WTC11 (cell line): ENCODE measurements around the gene APOL1. TPM values are rescaled to one million over a fixed set of nuclear protein-coding genes. Genes with fewer than 3 reads are reported as not detected.

ENCODE experiments used
- ATAC-seq: fragments of 200-7000 bp; cut with Tn5 transposase; 2 replicates; pipeline ENCODE4 v1.10.0; 2021; ENCODE audit warnings: mild to moderate bottlenecking, moderate library complexity
- CTCF ChIA-PET: fragments of 300-600 bp; sonication (Branson Sonifier 250); formaldehyde crosslinking; loops from one replicate; lab custom pipeline; 2021; ENCODE audit warnings: antibody characterized with exemption; lab: Charles Lee
- POLR2A ChIA-PET: fragments of 350-600 bp; sonication (Branson Sonifier 250); formaldehyde crosslinking; loops from one replicate; lab custom pipeline; 2021; ENCODE audit warnings: antibody characterized with exemption; lab: Charles Lee
- DNase-seq: peaks from one replicate; pipeline ENCODE4 v3.0.0; 2021; ENCODE audit warnings: low spot score
- H3K27ac Mint-ChIP-seq: 2 replicates; pipeline ENCODE4 v1.8.0; 2021; ENCODE audit warnings: mixed read lengths
- H3K27me3 Mint-ChIP-seq: 2 replicates; pipeline ENCODE4 v1.8.0; 2021; ENCODE audit warnings: low read depth, mild to moderate bottlenecking, moderate library complexity, mixed read lengths
- H3K36me3 Mint-ChIP-seq: 2 replicates; pipeline ENCODE4 v1.8.0; 2021; ENCODE audit warnings: mixed read lengths
- H3K4me1 Mint-ChIP-seq: 2 replicates; pipeline ENCODE4 v1.8.0; 2022; ENCODE audit warnings: mixed read lengths
- H3K4me3 Mint-ChIP-seq: 2 replicates; pipeline ENCODE4 v1.8.0; 2021; ENCODE audit warnings: mild to moderate bottlenecking, moderate library complexity, mixed read lengths
- H3K9me3 Mint-ChIP-seq: 2 replicates; pipeline ENCODE4 v1.8.0; 2021; ENCODE audit warnings: mixed read lengths
- AR ChIP-seq: fragments of 250-450 bp; sonication (Bioruptor Pico); IDR thresholded peaks from 2 replicates; pipeline ENCODE4 v1.9.0; 2021; ENCODE audit warnings: mild to moderate bottlenecking
- ATF1 ChIP-seq: sonication (generic); formaldehyde crosslinking; IDR thresholded peaks from 2 replicates; pipeline ENCODE4 v1.8.1; 2023; ENCODE audit warnings: mild to moderate bottlenecking, moderate library complexity, missing genetic modification reagents
- ATF2 ChIP-seq: sonication (generic); formaldehyde crosslinking; IDR thresholded peaks from 2 replicates; pipeline ENCODE4 v1.8.1; 2022; ENCODE audit warnings: low read depth, missing genetic modification reagents, borderline replicate concordance
- CBFB ChIP-seq: sonication (generic); formaldehyde crosslinking; IDR thresholded peaks from 2 replicates; pipeline ENCODE4 v1.8.1; 2022; ENCODE audit warnings: mild to moderate bottlenecking, low read depth, missing genetic modification reagents
- CDX4 ChIP-seq: fragments of 250-450 bp; sonication (Bioruptor Pico); IDR thresholded peaks from 2 replicates; pipeline ENCODE4 v1.9.0; 2021; ENCODE audit warnings: moderate library complexity, mild to moderate bottlenecking, inconsistent platforms, borderline replicate concordance
- E2F5 ChIP-seq: sonication (generic); formaldehyde crosslinking; IDR thresholded peaks from 2 replicates; pipeline ENCODE4 v1.8.1; 2022; ENCODE audit warnings: mild to moderate bottlenecking, moderate library complexity, missing genetic modification reagents
- EMX1 ChIP-seq: fragments of 250-450 bp; sonication (Bioruptor Pico); IDR thresholded peaks from 2 replicates; pipeline ENCODE4 v1.8.0; 2021; ENCODE audit warnings: mild to moderate bottlenecking
- FOXP1 ChIP-seq: sonication (generic); formaldehyde crosslinking; IDR thresholded peaks from 2 replicates; pipeline ENCODE4 v1.8.0; 2022; ENCODE audit warnings: missing genetic modification reagents, mild to moderate bottlenecking, moderate library complexity, borderline replicate concordance
- FOXP4 ChIP-seq: sonication (generic); formaldehyde crosslinking; IDR thresholded peaks from 2 replicates; pipeline ENCODE4 v1.8.0; 2022; ENCODE audit warnings: mild to moderate bottlenecking, missing genetic modification reagents
- HMGA2 ChIP-seq: fragments of 250-450 bp; sonication (Bioruptor Pico); IDR thresholded peaks from 2 replicates; pipeline ENCODE4 v1.4.0; 2021; ENCODE audit warnings: mild to moderate bottlenecking, moderate library complexity
- IRF1 ChIP-seq: sonication (generic); formaldehyde crosslinking; IDR thresholded peaks from 2 replicates; pipeline ENCODE4 v1.8.0; 2023; ENCODE audit warnings: missing genetic modification reagents
- JAZF1 ChIP-seq: fragments of 250-450 bp; sonication (Bioruptor Pico); IDR thresholded peaks from 2 replicates; pipeline ENCODE4 v1.9.0; 2021; ENCODE audit warnings: moderate library complexity, mild to moderate bottlenecking, inconsistent platforms
- MAX ChIP-seq: sonication (generic); formaldehyde crosslinking; IDR thresholded peaks from 2 replicates; pipeline ENCODE4 v1.8.0; 2022; ENCODE audit warnings: mild to moderate bottlenecking, missing genetic modification reagents
- NFYB ChIP-seq: sonication (generic); formaldehyde crosslinking; conservative IDR thresholded peaks from 2 replicates; pipeline ENCODE4 v1.8.0; 2022; ENCODE audit warnings: low read depth, missing genetic modification reagents
- PRRX2 ChIP-seq: fragments of 250-450 bp; sonication (Bioruptor Pico); IDR thresholded peaks from 2 replicates; pipeline ENCODE4 v1.8.0; 2021; ENCODE audit warnings: mild to moderate bottlenecking
- TCF7 ChIP-seq: sonication (generic); formaldehyde crosslinking; IDR thresholded peaks from 2 replicates; pipeline ENCODE4 v1.8.0; 2022; ENCODE audit warnings: mild to moderate bottlenecking, low read depth, missing genetic modification reagents, moderate library complexity
- USF1 ChIP-seq: sonication (generic); formaldehyde crosslinking; IDR thresholded peaks from 2 replicates; pipeline ENCODE4 v1.8.0; 2022; ENCODE audit warnings: mild to moderate bottlenecking, missing genetic modification reagents
- ZBTB21 ChIP-seq: sonication (generic); formaldehyde crosslinking; IDR thresholded peaks from 2 replicates; pipeline ENCODE4 v1.8.1; 2023; ENCODE audit warnings: mild to moderate bottlenecking, missing genetic modification reagents, borderline replicate concordance
- ZBTB43 ChIP-seq: sonication (generic); formaldehyde crosslinking; IDR thresholded peaks from 2 replicates; pipeline ENCODE4 v1.8.1; 2023; ENCODE audit warnings: mild to moderate bottlenecking, missing genetic modification reagents
- ZNF138 ChIP-seq: sonication (generic); formaldehyde crosslinking; conservative IDR thresholded peaks from 2 replicates; pipeline ENCODE4 v1.8.1; 2022; ENCODE audit warnings: mild to moderate bottlenecking, moderate library complexity, missing genetic modification reagents
- ZNF219 ChIP-seq: sonication (generic); formaldehyde crosslinking; IDR thresholded peaks from 2 replicates; pipeline ENCODE4 v1.8.0; 2023; ENCODE audit warnings: missing genetic modification reagents, mild to moderate bottlenecking, borderline replicate concordance
- total RNA-seq: library from RNA; stranded (reverse); gene quantifications from 3 replicates; pipeline ENCODE4 v1.2.3, GENCODE V29; 2021

APOL1 gene
- total RNA-seq, 1 experiment from 2014 or later: 0.35 TPM

GRCh38 chr22:36304429-36304828 lies 51.5 kb downstream of the APOL1 start:
- Mint-ChIP-seq H3K4me3 (no peak overlapping the region), H3K27me3 (no peaks in the 10 kb centered on the region), H3K4me1 (no peaks in the 10 kb centered on the region), H3K36me3 (peaks cover 72% of the 10 kb centered on the region), H3K27ac (0 out of 2 replicates have a peak overlapping the region, but pooled peaks have one; percentile 49), H3K9me3 (no peaks in the 10 kb centered on the region)
- ChIA-PET POLR2A (no interaction called here), CTCF (interaction anchor here (1.4 to 3.2 kb wide), 2 partner anchors 166 to 182 kb away, joined by 3 to 17 read pairs; no protein-coding TSS in a partner anchor)
- DNase-seq (no peak), ATAC-seq (no peak)
- TF ChIP-seq FOXP1 (CRISPR knock-in tag) (no peak), TCF7 (CRISPR knock-in tag) (no peak), ZNF219 (CRISPR knock-in tag) (no peak), MAX (no peak), FOXP4 (no peak), NFYB (no peak), ATF1 (CRISPR knock-in tag) (no peak), EMX1 (no peak), USF1 (CRISPR knock-in tag) (no peak), ZBTB21 (no peak)

GRCh38 chr22:36305813-36306212 lies 52.9 kb downstream of the APOL1 start:
- H3K4me3 Mint-ChIP-seq: no peak overlapping the region
- H3K4me1 Mint-ChIP-seq: no peaks in the 10 kb centered on the region
- H3K9me3 Mint-ChIP-seq: no peaks in the 10 kb centered on the region
- ATAC-seq (no peak), DNase-seq (no peak)
- no peak for TF ChIP-seq ZBTB43 (CRISPR knock-in tag)
- TF ChIP-seq ZNF138 (CRISPR knock-in tag): no peak
- no peak for TF ChIP-seq HMGA2 (CRISPR knock-in tag)
- no peak for TF ChIP-seq AR (CRISPR knock-in tag)
- no peak for TF ChIP-seq CDX4 (CRISPR knock-in tag)
- TF ChIP-seq IRF1 (CRISPR knock-in tag): no peak
- no peak for TF ChIP-seq ATF2
- no peak for TF ChIP-seq E2F5 (CRISPR knock-in tag)
- no peak for TF ChIP-seq CBFB
- no peak for TF ChIP-seq JAZF1
- TF ChIP-seq PRRX2: no peak
- H3K27ac Mint-ChIP-seq: no peak overlapping the region
- H3K36me3 Mint-ChIP-seq: peaks cover 72% of the 10 kb centered on the region
- ChIA-PET CTCF (interaction anchor here (0.6 to 1.7 kb wide), 2 partner anchors 10 to 164 kb away, joined by 4 to 6 read pairs; no protein-coding TSS in a partner anchor), POLR2A (no interaction called here)
- no peaks in the 10 kb centered on the region for H3K27me3 Mint-ChIP-seq
